Neural progenitor cell (in vitro differentiated cells): Measurements from ENCODE around the gene TSPOAP1. TPM values are rescaled to one million over a fixed set of nuclear protein-coding genes. Genes with fewer than 3 reads are reported as not detected.

Source experiments
- DNase-seq: peaks from one replicate; pipeline ENCODE4 v3.0.0-alpha.2; 2016; ENCODE audit warnings: low spot score
- H2AFZ ChIP-seq: fragments of 200-600 bp; sonication (generic); replicated peaks from 2 replicates; pipeline ENCODE4 v1.6.1; 2016; ENCODE audit warnings: antibody characterized with exemption
- H3F3A ChIP-seq: fragments of 200-600 bp; sonication (generic); 2 replicates; pipeline ENCODE4 v1.6.1; 2016; ENCODE audit warnings: antibody characterized with exemption, low read depth
- H3K27ac ChIP-seq: fragments of 200-600 bp; sonication (generic); 2 replicates; pipeline ENCODE4 v1.5.1; 2016; ENCODE audit warnings: mild to moderate bottlenecking
- H3K27me3 ChIP-seq: fragments of 200-600 bp; sonication (generic); 2 replicates; pipeline ENCODE4 v1.6.1; 2016; ENCODE audit warnings: mild to moderate bottlenecking, moderate library complexity
- H3K36me3 ChIP-seq: fragments of 200-600 bp; sonication (generic); 2 replicates; pipeline ENCODE4 v1.5.1; 2016
- H3K4me1 ChIP-seq: fragments of 200-600 bp; sonication (generic); 2 replicates; pipeline ENCODE4 v1.6.1; 2016; ENCODE audit warnings: mixed run types
- H3K4me2 ChIP-seq: fragments of 200-600 bp; sonication (generic); 2 replicates; pipeline ENCODE4 v1.6.1; 2016
- H3K4me3 ChIP-seq: fragments of 200-600 bp; sonication (generic); 2 replicates; pipeline ENCODE4 v1.5.1; 2016
- H3K79me2 ChIP-seq: fragments of 200-600 bp; sonication (generic); 2 replicates; pipeline ENCODE4 v1.6.1; 2016; ENCODE audit warnings: low read depth
- H3K9ac ChIP-seq: fragments of 200-600 bp; sonication (generic); 2 replicates; pipeline ENCODE4 v1.6.1; 2016
- H3K9me3 ChIP-seq: fragments of 200-600 bp; sonication (generic); 2 replicates; pipeline ENCODE4 v1.5.1; 2016; ENCODE audit warnings: low read depth
- H4K20me1 ChIP-seq: fragments of 200-600 bp; sonication (generic); 2 replicates; pipeline ENCODE4 v1.6.1; 2016; ENCODE audit warnings: low read depth
- H3K27ac Mint-ChIP-seq: 3 replicates; pipeline ENCODE4 v1.8.0; 2021; ENCODE audit warnings: mixed read lengths
- H3K27me3 Mint-ChIP-seq: 2 replicates; pipeline ENCODE4 v1.8.0; 2022; ENCODE audit warnings: low read depth, mild to moderate bottlenecking, inconsistent platforms, moderate library complexity, mixed read lengths; ENCODE audit not compliant: insufficient read depth
- H3K36me3 Mint-ChIP-seq: 3 replicates; pipeline ENCODE4 v1.8.0; 2021; ENCODE audit warnings: mixed read lengths
- H3K4me1 Mint-ChIP-seq: 3 replicates; pipeline ENCODE4 v1.8.0; 2021; ENCODE audit warnings: mixed read lengths
- H3K4me3 Mint-ChIP-seq: 3 replicates; pipeline ENCODE4 v1.8.0; 2021; ENCODE audit warnings: mild to moderate bottlenecking, moderate library complexity, mixed read lengths
- H3K9me3 Mint-ChIP-seq: 3 replicates; pipeline ENCODE4 v1.8.0; 2020; ENCODE audit warnings: mixed read lengths
- CTCF ChIP-seq: fragments of 200-600 bp; sonication (generic); IDR thresholded peaks from 2 replicates; pipeline ENCODE4 v1.5.1; 2017; ENCODE audit warnings: antibody characterized with exemption, mild to moderate bottlenecking
- EZH2 ChIP-seq: fragments of 200-600 bp; sonication (generic); IDR thresholded peaks from 2 replicates; pipeline ENCODE4 v1.6.1; 2017; ENCODE audit warnings: antibody characterized with exemption, mild to moderate bottlenecking, moderate library complexity
- EZH2phosphoT487 ChIP-seq: fragments of 200-600 bp; sonication (generic); IDR thresholded peaks from 2 replicates; pipeline ENCODE4 v1.6.1; 2017; ENCODE audit warnings: antibody characterized with exemption
- total RNA-seq: library from RNA; depleted of rRNA; stranded (reverse); fragments of >200 nt; gene quantifications from 2 replicates; pipeline ENCODE4 v1.2.3, GENCODE V29; 2015; ENCODE audit warnings: low replicate concordance

The TSPOAP1 gene
- total RNA-seq, 1 donor from 2014 or later, result 13.8 TPM

- H3K9ac ChIP-seq, result no peak overlapping the region
- peaks cover 4% of the 10 kb centered on the region for H3K9me3 Mint-ChIP-seq
- no peaks in the 10 kb centered on the region for H3F3A ChIP-seq
- no peaks in the 10 kb centered on the region for H3K4me1 Mint-ChIP-seq
- H3K4me3 ChIP-seq, result no peak overlapping the region
- H3K4me2 ChIP-seq, result no peak overlapping the region
- H3K79me2 ChIP-seq, result no peaks in the 10 kb centered on the region
- H3K27me3 Mint-ChIP-seq, result peaks cover 5% of the 10 kb centered on the region
- H3K27ac Mint-ChIP-seq, result no peak overlapping the region
- no peak for DNase-seq
- no peaks in the 10 kb centered on the region for H4K20me1 ChIP-seq
- H3K4me3 Mint-ChIP-seq, result no peak overlapping the region
- H3K36me3 Mint-ChIP-seq, result no peaks in the 10 kb centered on the region
- H3K27ac ChIP-seq, result no peak overlapping the region
- H3K4me1 ChIP-seq, result no peaks in the 10 kb centered on the region
- H3K27me3 ChIP-seq, result peaks cover 52% of the 10 kb centered on the region
- no peaks in the 10 kb centered on the region for H3K9me3 ChIP-seq
- no peak for TF ChIP-seq CTCF
- TF ChIP-seq EZH2, result no peak
- TF ChIP-seq EZH2phosphoT487, result no peak
- no peaks in the 10 kb centered on the region for H3K36me3 ChIP-seq
- H2AFZ ChIP-seq, result no peak overlapping the region
Measured at GRCh38 chr17:58265271-58265670, 63.3 kb downstream of the TSPOAP1 start.

- no peak overlapping the region for H3K27ac Mint-ChIP-seq
- DNase-seq, result no peak
- Histone ChIP-seq H3K79me2 (no peaks in the 10 kb centered on the region), H2AFZ (no peak overlapping the region), H3K4me3 (no peak overlapping the region), H3K4me1 (no peaks in the 10 kb centered on the region), H3K9ac (no peak overlapping the region), H3K36me3 (no peaks in the 10 kb centered on the region), H4K20me1 (no peaks in the 10 kb centered on the region), H3K27ac (no peak overlapping the region), H3K4me2 (no peak overlapping the region), H3K9me3 (no peaks in the 10 kb centered on the region), H3F3A (no peaks in the 10 kb centered on the region), H3K27me3 (peaks cover 59% of the 10 kb centered on the region)
- no peaks in the 10 kb centered on the region for H3K36me3 Mint-ChIP-seq
- TF ChIP-seq CTCF, result no peak
- TF ChIP-seq EZH2, result no peak
- no peak for TF ChIP-seq EZH2phosphoT487
- H3K27me3 Mint-ChIP-seq, result peaks cover 5% of the 10 kb centered on the region
- no peaks in the 10 kb centered on the region for H3K4me1 Mint-ChIP-seq
- peaks cover 4% of the 10 kb centered on the region for H3K9me3 Mint-ChIP-seq
- H3K4me3 Mint-ChIP-seq, result no peak overlapping the region
Measured at GRCh38 chr17:58264407-58265103, 64.0 kb downstream of the TSPOAP1 start.

- no peak overlapping the region for H3K9ac ChIP-seq
- Mint-ChIP-seq H3K4me3 (no peak overlapping the region), H3K4me1 (no peaks in the 10 kb centered on the region), H3K27ac (no peak overlapping the region), H3K9me3 (peaks cover 4% of the 10 kb centered on the region), H3K27me3 (peaks cover 5% of the 10 kb centered on the region), H3K36me3 (no peaks in the 10 kb centered on the region)
- H3K9me3 ChIP-seq, result no peaks in the 10 kb centered on the region
- H3K4me1 ChIP-seq, result no peaks in the 10 kb centered on the region
- H3K36me3 ChIP-seq, result no peaks in the 10 kb centered on the region
- H2AFZ ChIP-seq, result no peak overlapping the region
- H3F3A ChIP-seq, result no peaks in the 10 kb centered on the region
- H3K4me3 ChIP-seq, result no peak overlapping the region
- no peak overlapping the region for H3K4me2 ChIP-seq
- peaks cover 67% of the 10 kb centered on the region for H3K27me3 ChIP-seq
- DNase-seq, result no peak
- no peak for TF ChIP-seq EZH2phosphoT487
- no peak for TF ChIP-seq EZH2
- no peak for TF ChIP-seq CTCF
- H3K27ac ChIP-seq, result no peak overlapping the region
- H3K79me2 ChIP-seq, result no peaks in the 10 kb centered on the region
- H4K20me1 ChIP-seq, result no peaks in the 10 kb centered on the region
Measured at GRCh38 chr17:58263773-58264172, 64.8 kb downstream of the TSPOAP1 start.
